Activated CD4-positive, alpha-beta T cell treated with anti-CD3 and anti-CD28 coated beads for 4 hours (primary cell): Measurements from ENCODE around the gene MTHFD2L.
"Not testable (repeated sequence)": the region's sequence is repeated elsewhere in the genome, so short reads cannot be mapped to it uniquely, and the experiment has no call there.

ENCODE experiments used
- DNase-seq, 2 donors: peaks; one replicate each; pipeline ENCODE4 v3.0.0-alpha.2; 2020

Gene MTHFD2L

GRCh38 chr4:74311696-74312313 is 153.9 kb downstream of the MTHFD2L start:
- peak in 1 of 2 donors; percentile 14 for DNase-seq

GRCh38 chr4:74314329-74314728 is 156.4 kb downstream of the MTHFD2L start:
- DNase-seq: no peak

GRCh38 chr4:74314944-74315343 is 157.0 kb downstream of the MTHFD2L start:
- DNase-seq: no peak

DNA sequence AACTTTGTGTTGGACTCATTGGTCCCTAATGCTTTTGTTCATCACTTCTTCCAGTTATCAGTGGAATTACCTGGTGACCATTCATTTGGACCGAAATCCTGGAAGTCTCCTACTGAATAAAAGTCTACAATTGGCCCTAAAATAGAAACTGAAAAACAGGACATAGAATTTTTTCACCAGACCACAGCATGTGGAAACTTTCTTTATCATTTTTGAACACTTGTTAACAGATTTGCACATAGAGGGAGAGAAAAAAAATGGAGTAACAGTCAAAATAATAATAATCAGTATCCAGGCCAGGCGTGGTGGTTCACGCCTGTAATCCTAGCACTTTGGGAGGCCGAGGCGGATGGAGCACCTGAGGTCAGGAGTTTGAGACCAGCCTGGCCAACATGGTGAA is 157.5 kb downstream of the MTHFD2L start:
- DNase-seq: no peak

- no peak for DNase-seq
Measured at GRCh38 chr4:74316397-74316796, 158.5 kb downstream of the MTHFD2L start.

DNA sequence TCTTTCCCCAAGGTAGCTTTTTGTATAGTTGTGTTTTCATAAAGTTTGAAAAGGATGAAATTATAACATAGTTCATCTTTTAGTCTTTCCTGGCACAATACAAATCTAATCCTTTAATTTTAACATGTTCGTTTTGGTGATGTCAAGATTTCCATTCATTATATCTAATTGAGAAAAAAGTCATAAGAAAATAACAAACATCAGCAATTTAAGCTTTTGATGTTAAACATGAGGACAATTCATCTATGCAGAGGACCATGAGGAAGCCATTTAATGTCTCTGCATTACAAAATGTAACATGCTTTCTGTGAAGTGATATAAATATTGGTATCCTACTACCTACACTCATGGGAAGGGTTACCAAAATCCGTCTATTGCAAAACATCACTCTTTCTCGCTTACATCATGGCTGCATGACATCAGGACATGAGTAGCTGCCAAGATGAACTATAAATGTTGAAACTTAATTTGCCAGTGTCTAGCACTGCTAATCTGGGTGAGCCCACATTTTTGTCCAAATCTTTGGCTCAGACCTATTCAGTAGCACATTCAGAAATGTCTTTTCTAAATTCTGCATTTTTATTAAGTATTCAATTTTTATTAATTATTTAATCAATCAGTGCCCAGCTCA is 159.8 kb downstream of the MTHFD2L start:
- no peak for DNase-seq

GRCh38 chr4:74318276-74318675 is 160.4 kb downstream of the MTHFD2L start:
- no peak for DNase-seq

DNA sequence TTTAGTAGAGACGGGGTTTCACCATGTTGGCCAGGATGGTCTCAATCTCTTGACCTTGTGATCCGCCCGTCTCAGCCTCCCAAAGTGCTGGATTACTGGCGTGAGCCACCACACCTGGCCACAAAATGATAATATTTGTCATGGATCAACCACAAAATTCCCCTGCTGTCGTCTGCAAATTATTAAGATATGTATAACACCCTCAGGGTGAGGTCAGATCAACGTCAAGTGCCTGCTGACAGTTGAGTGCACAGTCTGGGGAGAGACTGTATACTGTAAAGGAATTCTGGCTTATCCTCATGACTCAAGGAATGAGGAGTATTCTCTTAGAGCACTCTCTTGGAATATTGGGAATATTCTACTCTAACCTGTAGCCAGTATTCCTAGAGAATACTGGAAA is 161.6 kb downstream of the MTHFD2L start:
- DNase-seq: no peak

DNA sequence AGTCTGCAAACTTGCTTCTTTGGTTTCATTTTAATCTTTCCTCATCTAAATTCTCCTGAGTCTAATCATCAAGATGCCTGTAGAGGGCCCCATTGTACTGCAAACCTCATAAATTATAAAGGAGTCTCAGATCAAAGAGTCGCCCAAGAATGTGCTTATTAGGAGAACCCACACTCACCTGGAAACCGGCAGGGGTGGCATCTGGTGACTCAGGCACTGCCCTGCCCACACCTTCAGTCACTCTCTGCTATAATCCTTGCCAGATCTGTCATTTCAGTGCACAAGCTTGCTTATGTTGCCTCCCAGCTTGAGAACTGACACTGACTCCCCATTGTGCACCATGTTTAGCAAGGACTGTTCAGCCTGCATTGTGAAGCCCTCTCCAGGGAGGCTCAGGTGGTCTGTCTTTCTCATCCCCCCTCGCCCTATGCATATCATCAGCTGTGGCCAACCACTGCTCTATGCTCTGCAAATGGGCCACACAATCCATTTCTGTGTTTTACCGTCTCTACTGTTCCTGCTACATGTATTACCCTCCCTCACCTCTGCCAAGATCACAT is 162.7 kb downstream of the MTHFD2L start:
- DNase-seq: peak; percentile 15 to 19

DNA sequence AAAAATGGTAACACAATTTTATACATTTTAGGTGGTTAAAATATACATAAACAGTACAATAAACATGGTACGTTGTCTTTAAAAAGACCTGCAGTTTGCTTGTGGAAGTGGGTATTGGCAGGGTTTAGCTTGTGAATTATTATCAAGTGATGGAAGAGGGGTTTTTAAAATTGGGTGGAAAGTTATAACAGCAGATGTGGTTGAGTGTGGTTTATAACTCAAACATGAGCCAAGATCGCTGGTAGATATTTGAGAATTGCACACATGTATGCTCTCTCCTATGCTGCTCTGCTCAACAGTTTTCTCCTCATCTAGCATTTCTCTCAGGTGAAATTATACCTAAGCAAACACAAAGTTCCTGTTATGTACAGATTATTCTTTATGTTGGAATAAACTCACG is 164.4 kb downstream of the MTHFD2L start:
- DNase-seq: no peak

- DNase-seq: no peak
Measured at GRCh38 chr4:74323663-74324062, 165.7 kb downstream of the MTHFD2L start.

DNA sequence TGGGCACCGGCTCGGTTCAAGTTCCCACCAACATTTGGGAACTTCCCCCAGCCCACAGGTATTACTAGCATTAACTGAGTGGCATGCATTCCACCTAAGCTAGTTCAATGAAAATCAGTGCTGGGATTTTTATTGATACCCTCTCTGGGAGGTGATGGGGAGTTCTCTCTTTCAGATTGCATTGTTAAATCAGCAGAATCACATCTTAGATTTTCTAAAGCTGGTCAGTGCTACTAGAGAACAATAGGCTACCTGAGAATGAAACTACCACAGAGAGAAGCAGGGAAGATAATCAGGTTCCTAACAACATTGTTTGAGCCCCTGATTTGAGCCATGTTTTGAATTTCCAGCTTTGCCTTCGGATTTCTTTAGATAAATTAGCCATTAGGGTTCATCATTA is 166.3 kb downstream of the MTHFD2L start:
- no peak for DNase-seq

DNA sequence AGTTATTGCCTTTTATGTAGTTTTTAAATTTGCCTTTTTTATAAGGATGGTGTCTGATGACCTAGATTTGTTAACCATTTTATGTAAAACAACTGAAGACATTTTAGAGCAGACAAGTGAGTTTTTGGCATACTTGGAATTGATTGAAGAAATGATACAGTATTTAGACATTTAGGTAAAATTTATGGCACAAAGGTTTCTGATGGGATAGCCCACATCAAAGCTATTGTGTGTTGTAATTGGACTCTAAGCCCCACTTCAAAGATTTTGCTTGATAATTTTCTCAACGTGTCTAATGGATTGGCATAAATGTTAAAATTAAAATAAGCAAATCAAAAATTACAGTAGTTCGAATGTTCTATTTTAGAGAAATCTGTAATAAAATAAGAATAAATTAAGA is 168.0 kb downstream of the MTHFD2L start:
- no peak for DNase-seq

- DNase-seq: no peak
Measured at GRCh38 chr4:74327762-74328161, 169.8 kb downstream of the MTHFD2L start.

- no peak for DNase-seq
Measured at GRCh38 chr4:74328501-74328900, 170.6 kb downstream of the MTHFD2L start.

DNA sequence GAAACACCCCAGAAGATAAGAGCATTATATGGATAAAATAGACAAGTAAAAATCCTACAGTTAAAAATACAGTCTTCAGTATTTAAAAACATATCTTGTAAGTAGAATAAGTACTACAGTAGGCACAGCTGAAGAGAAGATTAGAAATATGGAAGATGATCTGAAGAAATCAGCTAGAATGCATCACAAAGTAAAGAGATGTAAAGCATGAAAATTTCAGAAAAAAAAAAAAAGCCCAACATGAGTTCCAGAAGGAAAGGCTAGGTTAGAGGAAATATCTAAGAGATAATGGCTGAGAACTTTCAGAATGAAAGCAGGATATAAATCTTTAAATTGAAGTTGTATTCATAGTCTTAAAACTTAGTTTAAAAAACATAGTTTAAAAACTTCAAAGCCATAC is 171.4 kb downstream of the MTHFD2L start:
- no peak for DNase-seq

- no peak for DNase-seq
Measured at GRCh38 chr4:74330295-74330750, 172.4 kb downstream of the MTHFD2L start.

DNA sequence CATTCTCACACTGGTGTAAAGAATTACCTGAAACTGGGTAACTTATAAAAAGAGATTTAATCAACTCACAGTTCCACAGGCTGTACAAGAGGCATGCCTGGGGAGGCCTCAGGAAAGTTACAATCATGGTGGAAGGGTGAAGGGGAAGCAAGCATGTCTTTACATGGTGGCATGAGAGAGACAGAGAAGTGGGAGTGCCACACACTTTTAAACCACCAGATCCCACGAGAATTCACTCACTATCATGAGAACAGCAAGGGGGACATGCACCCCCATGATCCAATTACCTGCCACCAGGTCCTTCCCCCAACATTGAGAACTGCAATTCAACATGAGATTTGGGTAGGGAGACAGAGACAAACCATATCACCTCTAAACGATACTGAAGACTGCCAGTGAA is 173.3 kb downstream of the MTHFD2L start:
- no peak for DNase-seq

DNA sequence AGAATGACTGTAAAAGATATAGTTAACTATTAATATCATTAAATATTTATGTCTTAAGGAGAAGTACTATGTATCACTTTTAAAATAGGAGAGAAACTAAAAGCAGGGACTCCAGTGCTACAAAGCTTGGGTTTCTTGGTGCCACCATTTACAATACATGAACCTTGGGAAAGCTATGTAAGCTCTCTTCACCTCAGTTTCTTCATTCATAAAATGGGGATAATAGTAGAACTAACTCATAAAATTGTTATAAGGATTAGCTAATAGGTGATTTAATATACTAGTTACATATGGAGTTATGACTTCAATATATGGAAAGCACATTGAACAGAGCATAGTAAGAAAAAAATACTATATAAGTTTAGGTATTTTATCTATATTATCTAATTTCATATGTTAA is 174.0 kb downstream of the MTHFD2L start:
- no peak for DNase-seq

- no peak for DNase-seq
Measured at GRCh38 chr4:74334636-74335035, 176.7 kb downstream of the MTHFD2L start.

DNA sequence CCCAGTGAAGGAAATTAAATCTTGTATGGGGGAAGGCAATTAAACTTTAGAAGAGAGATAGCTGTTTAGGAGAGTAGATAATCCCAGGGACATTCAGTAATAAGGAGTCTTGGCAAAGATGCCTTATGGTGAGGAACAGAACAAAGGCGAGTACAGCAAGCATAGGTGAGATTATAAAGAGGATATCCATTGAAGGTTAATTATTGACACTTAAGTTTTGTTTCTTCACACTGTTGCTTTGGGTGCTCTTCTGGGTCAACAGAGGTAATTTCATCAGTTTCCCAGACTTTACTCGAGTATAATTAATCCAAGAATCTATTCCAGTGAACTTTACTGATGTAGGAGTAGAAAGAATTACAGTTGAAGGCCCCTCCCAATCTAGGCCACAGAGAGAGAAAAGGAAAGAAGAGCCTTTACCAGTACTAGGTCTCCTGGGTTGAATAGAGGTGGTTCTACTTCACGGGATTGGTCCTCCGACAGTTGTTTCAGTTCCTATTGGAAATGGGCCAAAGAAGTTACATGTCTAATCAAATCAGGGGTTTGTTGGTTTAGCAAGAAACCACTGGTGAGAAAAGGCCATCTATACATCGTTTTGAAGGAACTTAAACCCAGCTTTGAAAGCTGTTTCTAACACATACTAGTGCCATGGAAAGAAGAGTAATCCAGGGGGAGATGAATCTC is 177.6 kb downstream of the MTHFD2L start:
- no peak for DNase-seq

DNA sequence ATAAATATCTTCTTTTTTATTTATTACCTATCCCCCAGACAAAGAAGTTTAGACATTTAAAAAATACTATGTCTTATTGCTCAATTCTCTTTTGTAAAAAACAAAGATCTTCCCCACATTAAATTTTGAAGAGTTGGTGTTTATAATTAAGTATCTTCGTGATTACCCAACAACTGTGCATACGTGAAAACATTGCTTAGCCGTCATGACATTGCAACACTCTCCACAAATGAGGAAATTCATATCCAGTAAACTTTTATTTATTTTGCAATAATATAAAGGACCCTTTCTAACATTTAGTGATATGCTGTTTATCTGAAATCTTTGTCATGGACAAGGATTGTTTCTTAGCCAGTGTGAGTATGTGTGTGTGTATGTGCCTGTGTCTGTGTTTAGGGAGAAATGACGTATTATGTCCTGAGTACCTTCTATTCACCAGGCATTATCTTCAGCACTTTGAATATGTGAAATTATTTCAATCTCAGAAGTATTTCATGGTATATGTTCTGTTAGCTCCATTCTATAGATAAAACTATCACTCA is 180.9 kb downstream of the MTHFD2L start:
- DNase-seq: no peak

GRCh38 chr4:74339501-74339900 is 181.6 kb downstream of the MTHFD2L start:
- no peak for DNase-seq

DNA sequence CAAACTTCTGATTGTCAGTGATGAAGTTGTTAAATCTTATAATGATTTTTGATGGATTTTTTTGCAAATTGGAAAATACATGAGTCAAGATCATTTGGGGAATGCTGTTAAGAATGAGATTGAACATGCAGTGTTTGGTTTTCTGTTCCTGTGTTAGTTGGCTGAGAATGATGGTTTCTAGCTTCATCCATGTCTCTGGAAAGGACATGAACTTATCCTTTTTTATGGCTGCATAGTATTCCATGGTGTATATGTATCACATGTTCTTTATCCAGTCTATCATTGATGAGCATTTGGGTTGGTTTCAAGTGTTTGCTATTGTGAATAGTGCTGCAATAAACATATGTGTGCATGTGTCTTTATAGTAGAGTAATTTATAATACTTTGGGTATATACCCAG is 182.5 kb downstream of the MTHFD2L start:
- DNase-seq: not testable (repeated sequence)
